Spleen (tissue), 7 donors: Measurements from ENCODE around the gene IMMP2L.

ENCODE experiments used
- POLR2A ChIP-seq, 3 donors: fragments of 450-650 bp; IDR thresholded peaks; one replicate each; pipeline ENCODE4 v1.5.1; 2017; ENCODE audit warnings: antibody characterized with exemption in 3 of 3, mild to moderate bottlenecking in 1 of 3
- POLR2AphosphoS5 ChIP-seq, 3 donors: sonication (generic); formaldehyde crosslinking; IDR thresholded peaks; one replicate each; pipeline ENCODE4 v1.5.1; 2017; ENCODE audit warnings: antibody characterized with exemption in 3 of 3
- TF ChIP-seq, protein P1 (sequence below), 11 experiments: fragments of 200-600 bp in 7 of 11; fragments of 450-650 bp in 4 of 11; sonication (generic) in 4 of 11; IDR thresholded peaks in 8 of 11; conservative IDR thresholded peaks in 3 of 11; 1 replicate in 7 of 11; 2 replicates in 4 of 11; pipeline versions ENCODE4 v1.4.0 to v1.8.0; 2016 to 2021; ENCODE audit warnings: antibody characterized with exemption in 11 of 11, inconsistent platforms in 4 of 11, mild to moderate bottlenecking in 1 of 11
- donor health status: DM: no; HTN: no; CAD: no; lungs with moderate emphysema.
- donor health status: DM: no; HTN: no; CAD: no.
- donor health status: DM: no; HTN: no; CAD: no.

GRCh38 chr7:110733221-110733620 lies 829.1 kb downstream of the IMMP2L start:
- TF ChIP-seq, protein P1, sequence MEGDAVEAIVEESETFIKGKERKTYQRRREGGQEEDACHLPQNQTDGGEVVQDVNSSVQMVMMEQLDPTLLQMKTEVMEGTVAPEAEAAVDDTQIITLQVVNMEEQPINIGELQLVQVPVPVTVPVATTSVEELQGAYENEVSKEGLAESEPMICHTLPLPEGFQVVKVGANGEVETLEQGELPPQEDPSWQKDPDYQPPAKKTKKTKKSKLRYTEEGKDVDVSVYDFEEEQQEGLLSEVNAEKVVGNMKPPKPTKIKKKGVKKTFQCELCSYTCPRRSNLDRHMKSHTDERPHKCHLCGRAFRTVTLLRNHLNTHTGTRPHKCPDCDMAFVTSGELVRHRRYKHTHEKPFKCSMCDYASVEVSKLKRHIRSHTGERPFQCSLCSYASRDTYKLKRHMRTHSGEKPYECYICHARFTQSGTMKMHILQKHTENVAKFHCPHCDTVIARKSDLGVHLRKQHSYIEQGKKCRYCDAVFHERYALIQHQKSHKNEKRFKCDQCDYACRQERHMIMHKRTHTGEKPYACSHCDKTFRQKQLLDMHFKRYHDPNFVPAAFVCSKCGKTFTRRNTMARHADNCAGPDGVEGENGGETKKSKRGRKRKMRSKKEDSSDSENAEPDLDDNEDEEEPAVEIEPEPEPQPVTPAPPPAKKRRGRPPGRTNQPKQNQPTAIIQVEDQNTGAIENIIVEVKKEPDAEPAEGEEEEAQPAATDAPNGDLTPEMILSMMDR (IDR thresholded peaks at IDR 0.05 in 8 of 11, conservative IDR thresholded peaks at IDR 0.05 in 3 of 11): no peak
- TF ChIP-seq POLR2AphosphoS5 (IDR thresholded peaks at IDR 0.05): no peak
- TF ChIP-seq POLR2A (IDR thresholded peaks at IDR 0.05): no peak
